Measurements from ENCODE around the gene GABRP. TPM values are rescaled to one million over a fixed set of nuclear protein-coding genes. Genes with fewer than 3 reads are reported as not detected.

Gene GABRP
- under 1 TPM in 1 of 2 donors, not detected in 1; 0.29 TPM for total RNA-seq
- long read RNA-seq, donor 1, partial matches to known transcripts = 0 of 1 reads
- long read RNA-seq, donor 1, other reads (novel, unspliced or antisense) = 1 of 1 reads
- long read RNA-seq, donor 2 = 0 reads

GRCh38 chr5:170783498-170784247 lies at the start of gene GABRP:
Gene GABRP (plus strand): TSS chr5:170783725. CDS start chr5:170788616, 4,891 bp downstream.
- intact Hi-C loops (cut with DNase I) = loop anchor here in 1 of 2 donors (10.0 kb wide), 1 partner anchor 1281 kb away; no protein-coding TSS in a partner anchor
- DNase-seq (ENCODE audit: low spot score) = no peak

- no peak for DNase-seq (ENCODE audit: low spot score)
- intact Hi-C loops (cut with DNase I) = no loop called here
Observed at GRCh38 chr5:170736966-170737365, 46.6 kb upstream of the GABRP start.

GRCh38 chr5:170737591-170737990 lies 45.9 kb upstream of the GABRP start:
- intact Hi-C loops (cut with DNase I) = no loop called here
- DNase-seq (ENCODE audit: low spot score) = no peak

GRCh38 chr5:170738840-170739239 lies 44.7 kb upstream of the GABRP start:
- intact Hi-C loops (cut with DNase I) = no loop called here
- no peak for DNase-seq (ENCODE audit: low spot score)

GRCh38 chr5:170739446-170739845 lies 44.1 kb upstream of the GABRP start:
- no peak for DNase-seq (ENCODE audit: low spot score)
- intact Hi-C loops (cut with DNase I) = no loop called here

GRCh38 chr5:170740551-170741205 lies 42.8 kb upstream of the GABRP start:
- no peak for DNase-seq (ENCODE audit: low spot score)
- intact Hi-C loops (cut with DNase I) = no loop called here

GRCh38 chr5:170741801-170742200 lies 41.7 kb upstream of the GABRP start:
- intact Hi-C loops (cut with DNase I) = no loop called here
- DNase-seq (ENCODE audit: low spot score) = no peak

- DNase-seq (ENCODE audit: low spot score) = no peak
- intact Hi-C loops (cut with DNase I) = loop anchor here (2.0 kb wide), 2 partner anchors 45 to 47 kb away; no protein-coding TSS in a partner anchor
Observed at GRCh38 chr5:170743876-170744212, 39.7 kb upstream of the GABRP start.

- no peak for DNase-seq (ENCODE audit: low spot score)
- intact Hi-C loops (cut with DNase I) = loop anchor here (2.0 kb wide), 2 partner anchors 43 to 45 kb away; no protein-coding TSS in a partner anchor
Observed at GRCh38 chr5:170745481-170746071, 37.9 kb upstream of the GABRP start.

GRCh38 chr5:170746075-170746960 lies 37.2 kb upstream of the GABRP start:
- no peak for DNase-seq (ENCODE audit: low spot score)
- intact Hi-C loops (cut with DNase I) = no loop called here

GRCh38 chr5:170746961-170747340 lies 36.6 kb upstream of the GABRP start:
- intact Hi-C loops (cut with DNase I) = no loop called here

GRCh38 chr5:170747357-170747756 lies 36.2 kb upstream of the GABRP start:
- intact Hi-C loops (cut with DNase I) = no loop called here
- DNase-seq (ENCODE audit: low spot score) = no peak

More at GRCh38 chr5:170746961-170747340, 36.6 kb upstream of the GABRP start:
- no peak for DNase-seq (ENCODE audit: low spot score)

GRCh38 chr5:170747851-170748250 lies 35.7 kb upstream of the GABRP start:
- DNase-seq (ENCODE audit: low spot score) = no peak
- intact Hi-C loops (cut with DNase I) = no loop called here

GRCh38 chr5:170748951-170749471 lies 34.5 kb upstream of the GABRP start:
- DNase-seq (ENCODE audit: low spot score) = no peak
- intact Hi-C loops (cut with DNase I) = no loop called here

GRCh38 chr5:170749911-170750431 lies 33.6 kb upstream of the GABRP start:
- no peak for DNase-seq (ENCODE audit: low spot score)
- intact Hi-C loops (cut with DNase I) = no loop called here

GRCh38 chr5:170750791-170751190 lies 32.7 kb upstream of the GABRP start:
- no peak for DNase-seq (ENCODE audit: low spot score)
- intact Hi-C loops (cut with DNase I) = no loop called here

GRCh38 chr5:170751631-170752030 lies 31.9 kb upstream of the GABRP start:
- DNase-seq (ENCODE audit: low spot score) = no peak
- intact Hi-C loops (cut with DNase I) = no loop called here

- intact Hi-C loops (cut with DNase I) = no loop called here
- no peak for DNase-seq (ENCODE audit: low spot score)
Observed at GRCh38 chr5:170752257-170753215, 31.0 kb upstream of the GABRP start.
